ENCODE results near the gene PRKCA. TPM values are rescaled to one million over a fixed set of nuclear protein-coding genes. Genes with fewer than 3 reads are reported as not detected.

PRKCA gene
- total RNA-seq, 3 donors from 2014 or later = 42.3 to 77.7 (median 56.3) TPM

GRCh38 chr17:66580956-66581391, 278.6 kb downstream of the PRKCA start:
- Histone ChIP-seq H3K4me3 (no peak overlapping the region), H3K4me1 (ENCODE audit: low read depth) (peaks cover 3% of the 10 kb centered on the region), H3K9me3 (no peaks in the 10 kb centered on the region), H3K36me3 (ENCODE audit: low read depth) (no peaks in the 10 kb centered on the region)
- no peak for TF ChIP-seq CTCF (IDR thresholded peaks at IDR 0.05)
- DNase-seq (peak in 1 of 3 donors; percentile 68), ATAC-seq (peak; percentile 51)
- intact Hi-C loops (cut with DNase I, micrococcal nuclease) = no loop called here

- TF ChIP-seq CTCF (IDR thresholded peaks at IDR 0.05) = no peak
- peaks cover 3% of the 10 kb centered on the region for H3K4me1 ChIP-seq (ENCODE audit: low read depth)
- no peak overlapping the region for H3K4me3 ChIP-seq
- H3K9me3 ChIP-seq = no peaks in the 10 kb centered on the region
- DNase-seq = no peak
- no peaks in the 10 kb centered on the region for H3K36me3 ChIP-seq (ENCODE audit: low read depth)
- ATAC-seq = no peak
- intact Hi-C loops (cut with DNase I, micrococcal nuclease) = no loop called here
Observed at GRCh38 chr17:66582373-66583111, 280.1 kb downstream of the PRKCA start.

DNA sequence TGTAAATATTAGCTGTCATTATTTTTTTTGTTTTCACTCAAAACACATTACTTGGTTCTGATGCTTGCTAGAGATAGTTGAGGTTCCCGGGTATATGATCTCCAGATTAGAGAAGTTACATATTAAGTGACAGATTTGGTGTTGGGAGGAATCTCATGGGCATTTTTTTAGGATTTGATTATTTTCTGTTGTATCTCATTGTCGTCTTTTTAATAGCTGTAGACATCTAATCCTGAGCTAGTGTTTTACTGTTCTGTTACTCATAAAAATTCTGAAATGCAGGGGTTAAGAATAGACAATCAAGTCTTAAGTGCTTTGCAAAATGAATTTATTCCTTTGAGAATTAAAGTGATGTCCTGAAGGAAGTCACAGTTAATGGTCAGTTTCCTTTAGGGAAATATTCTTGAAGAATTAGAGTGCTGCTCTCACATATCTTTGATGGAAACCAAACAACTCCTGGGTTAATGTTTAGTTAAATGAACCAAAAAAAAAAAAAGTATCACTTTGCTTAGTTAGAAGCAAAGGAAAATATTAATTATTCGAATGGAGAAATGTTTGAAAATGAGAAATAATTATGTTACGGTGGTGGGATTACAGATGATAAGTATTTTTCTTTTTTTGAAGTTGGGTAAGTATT, 280.8 kb downstream of the PRKCA start:
- no peak for TF ChIP-seq CTCF (IDR thresholded peaks at IDR 0.05)
- intact Hi-C loops (cut with DNase I, micrococcal nuclease) = no loop called here
- peaks cover 3% of the 10 kb centered on the region for H3K4me1 ChIP-seq (ENCODE audit: low read depth)
- H3K4me3 ChIP-seq = no peak overlapping the region
- H3K9me3 ChIP-seq = no peaks in the 10 kb centered on the region
- ATAC-seq (no peak), DNase-seq (no peak)
- no peaks in the 10 kb centered on the region for H3K36me3 ChIP-seq (ENCODE audit: low read depth)

DNA sequence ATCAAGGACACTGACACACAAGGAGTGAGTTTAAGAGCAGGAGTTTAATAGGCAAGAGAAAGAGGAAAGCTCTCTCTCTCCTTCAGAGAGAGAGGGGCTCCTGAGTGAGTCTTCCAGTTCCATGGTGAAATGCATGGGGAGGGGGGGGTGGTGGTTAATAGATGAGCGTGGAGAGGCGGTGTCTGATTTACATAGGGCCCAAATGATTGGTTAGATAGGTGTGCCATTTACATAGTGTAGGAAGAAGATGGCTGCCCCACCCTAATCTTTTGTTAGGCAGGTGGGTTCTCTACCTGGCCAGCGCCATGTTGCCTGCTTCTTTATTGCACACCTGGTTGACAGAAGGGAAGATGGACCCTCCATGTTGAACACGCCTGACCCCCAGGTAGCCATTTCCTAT, 282.5 kb downstream of the PRKCA start:
- no peak for TF ChIP-seq CTCF (IDR thresholded peaks at IDR 0.05)
- Histone ChIP-seq H3K36me3 (ENCODE audit: low read depth) (no peaks in the 10 kb centered on the region), H3K4me1 (ENCODE audit: low read depth) (peaks cover 3% of the 10 kb centered on the region), H3K4me3 (no peak overlapping the region), H3K9me3 (no peaks in the 10 kb centered on the region)
- intact Hi-C loops (cut with DNase I, micrococcal nuclease) = no loop called here
- DNase-seq = no peak
- ATAC-seq = no peak

DNA sequence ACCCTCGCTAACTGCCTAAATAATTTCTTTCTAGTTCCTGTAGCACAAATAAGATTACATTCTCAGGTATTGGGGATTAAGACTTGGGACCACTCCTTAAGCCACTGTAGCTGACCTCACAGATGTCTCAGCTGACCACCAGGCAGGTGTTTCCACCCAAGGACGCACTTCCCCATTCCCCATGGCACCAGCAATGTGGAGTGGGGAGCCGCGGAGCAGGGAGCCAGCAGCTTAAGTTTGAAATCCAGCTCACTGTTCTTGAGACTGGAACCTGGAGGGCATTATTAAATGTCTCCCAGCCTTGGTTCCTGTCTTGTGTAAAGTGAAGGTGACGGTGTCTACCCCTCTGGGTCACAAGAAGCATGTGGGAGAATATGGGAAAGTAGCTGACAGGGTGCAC, 283.1 kb downstream of the PRKCA start:
- Histone ChIP-seq H3K36me3 (ENCODE audit: low read depth) (no peaks in the 10 kb centered on the region), H3K4me1 (ENCODE audit: low read depth) (peaks cover 3% of the 10 kb centered on the region), H3K9me3 (no peaks in the 10 kb centered on the region), H3K4me3 (no peak overlapping the region)
- no peak for ATAC-seq
- intact Hi-C loops (cut with DNase I, micrococcal nuclease) = no loop called here
- no peak for TF ChIP-seq CTCF (IDR thresholded peaks at IDR 0.05)
- no peak for DNase-seq
